H9 (cell line): ENCODE measurements around the gene AGAP5. TPM values are rescaled to one million over a fixed set of nuclear protein-coding genes. Genes with fewer than 3 reads are reported as not detected.

Experiments used
- DNase-seq: peaks from one replicate; pipeline ENCODE4 v3.0.0-alpha.2; 2017
- H2AFZ ChIP-seq: one replicate; pipeline ENCODE4 v1.6.1; 2013; ENCODE audit warnings: mild to moderate bottlenecking, low read length, control low read depth, moderate library complexity
- H2AK5ac ChIP-seq: 2 replicates; pipeline ENCODE4 v1.6.1; 2013; ENCODE audit warnings: low read length, control low read depth, mixed read lengths; ENCODE audit not compliant: insufficient read length
- H2BK120ac ChIP-seq: one replicate; pipeline ENCODE4 v1.6.1; 2013; ENCODE audit warnings: low read depth, mild to moderate bottlenecking, low read length, control low read depth, inconsistent platforms; ENCODE audit not compliant: poor library complexity, severe bottlenecking
- H2BK12ac ChIP-seq: 2 replicates; pipeline ENCODE4 v1.6.1; 2013; ENCODE audit warnings: low read length, control low read depth, mixed read lengths, low read depth; ENCODE audit not compliant: insufficient read length
- H2BK15ac ChIP-seq: 2 replicates; pipeline ENCODE4 v1.6.1; 2013; ENCODE audit warnings: low read depth, low read length, control low read depth
- H2BK20ac ChIP-seq: one replicate; pipeline ENCODE4 v1.6.1; 2013; ENCODE audit warnings: low read depth, mild to moderate bottlenecking, low read length, control low read depth, inconsistent platforms; ENCODE audit not compliant: poor library complexity, severe bottlenecking
- H2BK5ac ChIP-seq: 2 replicates; pipeline ENCODE4 v1.6.1; 2013; ENCODE audit warnings: low read length, control low read depth, mixed read lengths; ENCODE audit not compliant: insufficient read length
- H3K14ac ChIP-seq: 2 replicates; pipeline ENCODE4 v1.6.1; 2013; ENCODE audit warnings: low read length, control low read depth; ENCODE audit not compliant: insufficient read depth
- H3K18ac ChIP-seq: 2 replicates; pipeline ENCODE4 v1.6.1; 2013; ENCODE audit warnings: low read depth, mild to moderate bottlenecking, mixed read lengths, low read length, control low read depth; ENCODE audit not compliant: insufficient read length
- H3K23ac ChIP-seq: 2 replicates; pipeline ENCODE4 v1.6.1; 2013; ENCODE audit warnings: low read length, control low read depth, mixed read lengths, low read depth; ENCODE audit not compliant: insufficient read length
- H3K23me2 ChIP-seq: 2 replicates; pipeline ENCODE4 v1.6.1; 2013; ENCODE audit warnings: low read depth, mild to moderate bottlenecking, mixed read lengths, low read length, control low read depth; ENCODE audit not compliant: insufficient read length, poor library complexity, severe bottlenecking
- H3K27ac ChIP-seq: 2 replicates; pipeline ENCODE4 v1.5.1; 2013; ENCODE audit warnings: low read length, control low read depth, mixed read lengths, low read depth; ENCODE audit not compliant: insufficient read length
- H3K27me3 ChIP-seq: 2 replicates; pipeline ENCODE4 v1.6.1; 2013; ENCODE audit warnings: low read length, control low read depth, inconsistent platforms; ENCODE audit not compliant: insufficient read depth
- H3K4ac ChIP-seq: 2 replicates; pipeline ENCODE4 v1.6.1; 2013; ENCODE audit warnings: low read depth, mild to moderate bottlenecking, control low read depth, inconsistent platforms, low read length, moderate library complexity
- H3K4me1 ChIP-seq: 2 replicates; pipeline ENCODE4 v1.6.1; 2013; ENCODE audit warnings: low read length, control low read depth, inconsistent platforms; ENCODE audit not compliant: insufficient read depth
- H3K4me2 ChIP-seq: 2 replicates; pipeline ENCODE4 v1.6.1; 2013; ENCODE audit warnings: low read length, control low read depth, mixed read lengths; ENCODE audit not compliant: insufficient read length, insufficient read depth
- H3K56ac ChIP-seq: 2 replicates; pipeline ENCODE4 v1.6.1; 2013; ENCODE audit warnings: low read depth, mild to moderate bottlenecking, mixed read lengths, low read length, control low read depth; ENCODE audit not compliant: insufficient read length
- H3K79me1 ChIP-seq: 2 replicates; pipeline ENCODE4 v1.6.1; 2013; ENCODE audit warnings: low read depth, mild to moderate bottlenecking, moderate library complexity, low read length, control low read depth, inconsistent platforms; ENCODE audit not compliant: insufficient read depth, poor library complexity, severe bottlenecking
- H3K79me2 ChIP-seq: 2 replicates; pipeline ENCODE4 v1.6.1; 2013; ENCODE audit warnings: low read length, control low read depth, inconsistent platforms; ENCODE audit not compliant: insufficient read depth
- H3K9ac ChIP-seq: 2 replicates; pipeline ENCODE4 v1.6.1; 2013; ENCODE audit warnings: low read length, control low read depth, mixed read lengths; ENCODE audit not compliant: insufficient read length; ENCODE audit errors: extremely low read depth
- H3K9me3 ChIP-seq: one replicate; pipeline ENCODE4 v1.6.1; 2013; ENCODE audit warnings: low read depth, low read length, inconsistent platforms; ENCODE audit not compliant: control insufficient read depth
- H3T11ph ChIP-seq: one replicate; pipeline ENCODE4 v1.6.1; 2013; ENCODE audit warnings: mild to moderate bottlenecking, low read length, control low read depth, inconsistent platforms
- H4K20me1 ChIP-seq: one replicate; pipeline ENCODE4 v1.6.1; 2013; ENCODE audit not compliant: control insufficient read depth, insufficient read length, insufficient read depth
- H4K5ac ChIP-seq: 2 replicates; pipeline ENCODE4 v1.6.1; 2013; ENCODE audit warnings: low read depth, mild to moderate bottlenecking, mixed read lengths, low read length, control low read depth; ENCODE audit not compliant: insufficient read length
- H4K8ac ChIP-seq: replicated peaks from 2 replicates; pipeline ENCODE4 v1.6.1; 2013; ENCODE audit warnings: low read length, control low read depth, mixed read lengths, low read depth; ENCODE audit not compliant: insufficient read length
- H4K91ac ChIP-seq: 2 replicates; pipeline ENCODE4 v1.6.1; 2013; ENCODE audit warnings: low read depth, mild to moderate bottlenecking, moderate library complexity, mixed read lengths, low read length, control low read depth; ENCODE audit not compliant: insufficient read length
- H3K27ac Mint-ChIP-seq, 3 experiments: 2 replicates in 2 of 3; 3 replicates in 1 of 3; pipeline ENCODE4 v1.8.0; 2020 to 2021; ENCODE audit warnings: mixed read lengths in 3 of 3, mild to moderate bottlenecking in 1 of 3, moderate library complexity in 1 of 3
- H3K27me3 Mint-ChIP-seq: 2 replicates; pipeline ENCODE4 v1.8.0; 2021; ENCODE audit warnings: low read depth, mild to moderate bottlenecking, moderate library complexity, mixed read lengths
- H3K36me3 Mint-ChIP-seq, 3 experiments: 2 replicates in 2 of 3; 3 replicates in 1 of 3; pipeline ENCODE4 v1.8.0; 2020 to 2021; ENCODE audit warnings: low read depth in 3 of 3, mixed read lengths in 3 of 3; ENCODE audit not compliant: insufficient read depth in 1 of 3
- H3K4me1 Mint-ChIP-seq, 2 experiments: 2 replicates each; pipeline ENCODE4 v1.8.0; 2020; ENCODE audit warnings: mixed read lengths in 2 of 2
- H3K4me3 Mint-ChIP-seq, 2 experiments: 2 replicates in 1 of 2; 3 replicates in 1 of 2; pipeline ENCODE4 v1.8.0; 2020 to 2021; ENCODE audit warnings: mild to moderate bottlenecking in 2 of 2, mixed read lengths in 2 of 2, moderate library complexity in 1 of 2
- H3K9me3 Mint-ChIP-seq, 2 experiments: 2 replicates in 1 of 2; 3 replicates in 1 of 2; pipeline ENCODE4 v1.8.0; 2020; ENCODE audit warnings: mild to moderate bottlenecking in 2 of 2, mixed read lengths in 2 of 2, moderate library complexity in 1 of 2
- CTCF ChIP-seq: fragments of 200-600 bp; sonication (generic); conservative IDR thresholded peaks from 3 replicates; pipeline ENCODE4 v1.8.0; 2021; ENCODE audit warnings: antibody characterized with exemption, mild to moderate bottlenecking
- WGBS: extraction: QIAGEN DNeasy Blood & Tissue Kit; methylation state at CpG from one replicate; pipeline ENCODE4 v1.1.7; 2013; ENCODE audit warnings: missing lambda C conversion rate, low lambda C conversion rate, mixed read lengths; ENCODE audit not compliant: insufficient read length; ENCODE audit errors: extremely low coverage; 5-methylcytosine and 5-hydroxymethylcytosine counted together
- total RNA-seq: library from RNA; stranded (reverse); gene quantifications from 2 replicates; pipeline ENCODE4 v1.2.1, GENCODE V29; 2021

Gene AGAP5
- total RNA-seq, 1 experiment from 2014 or later, result 5.2 TPM

- no peak overlapping the region for H3K9ac ChIP-seq
- no CpG with 5 or more reads among the region's 16 CpGs for WGBS
- no peak overlapping the region for H3K23ac ChIP-seq
- H3K79me1 ChIP-seq, result peaks cover 5% of the 10 kb centered on the region
- H3K14ac ChIP-seq, result no peak overlapping the region
- H3K9me3 Mint-ChIP-seq, result no peaks in the 10 kb centered on the region
- no peak overlapping the region for H3K4me2 ChIP-seq
- no peaks in the 10 kb centered on the region for H3K4me1 ChIP-seq
- H3K9me3 ChIP-seq, result no peaks in the 10 kb centered on the region
- H2AFZ ChIP-seq, result no peak overlapping the region
- no peak overlapping the region for H4K5ac ChIP-seq
- no peak overlapping the region for H2BK5ac ChIP-seq
- H3K79me2 ChIP-seq, result no peaks in the 10 kb centered on the region; the same call in 1 of the 2 replicates
- no peaks in the 10 kb centered on the region for H3K23me2 ChIP-seq
- H3T11ph ChIP-seq, result no peak overlapping the region
- H3K27ac ChIP-seq, result no peak overlapping the region
- no peak overlapping the region for H4K91ac ChIP-seq
- no peak overlapping the region for H4K8ac ChIP-seq
- H3K4ac ChIP-seq, result no peak overlapping the region; the same call in 1 of the 2 replicates
- no peak overlapping the region for H2AK5ac ChIP-seq
- H3K36me3 Mint-ChIP-seq, result peaks cover 5 to 15% (median 6%) of the 10 kb centered on the region in 3 experiments; a peak in 6 of 7 replicates
- no peak overlapping the region for H2BK15ac ChIP-seq
- no peak overlapping the region for H2BK120ac ChIP-seq
- no peak overlapping the region for H3K27ac Mint-ChIP-seq
- H3K4me1 Mint-ChIP-seq, result peaks cover 2 to 3% of the 10 kb centered on the region in 2 experiments; a peak in 2 of 4 replicates
- no peaks in the 10 kb centered on the region for H3K27me3 ChIP-seq
- DNase-seq, result no peak
- H4K20me1 ChIP-seq, result no peaks in the 10 kb centered on the region
- no peaks in the 10 kb centered on the region for H3K27me3 Mint-ChIP-seq
- TF ChIP-seq CTCF, result no peak
- no peak overlapping the region for H2BK20ac ChIP-seq
- no peak overlapping the region for H3K56ac ChIP-seq
- no peak overlapping the region for H3K18ac ChIP-seq
- no peak overlapping the region for H2BK12ac ChIP-seq
- H3K4me3 Mint-ChIP-seq, result no peak overlapping the region
These were observed 36.3 kb upstream of the AGAP5 start for GRCh38 chr10:73734028-73734720.
